ENCODE measurements around the gene PLEKHA5.

PLEKHA5 gene

DNA sequence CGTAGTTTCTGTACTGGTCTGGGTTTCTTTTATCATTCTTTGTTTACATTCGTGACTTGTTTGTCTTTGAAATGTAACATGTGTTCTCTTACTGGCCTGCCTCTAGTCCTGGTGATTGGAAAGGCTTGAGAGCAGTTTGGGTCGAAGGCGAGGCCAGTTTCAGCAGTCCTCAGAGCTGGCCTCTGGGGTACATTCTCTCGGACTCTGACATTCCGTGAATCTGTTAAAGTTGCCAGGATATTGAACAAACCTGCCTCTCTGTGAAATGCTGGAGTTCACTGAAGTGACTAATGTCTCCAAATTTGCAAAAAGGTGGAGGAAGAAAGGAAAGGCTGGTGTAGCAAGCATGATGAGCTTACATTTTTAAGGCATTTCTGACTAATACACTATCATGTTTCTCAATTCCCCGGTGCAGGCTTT is 1.5 kb downstream of the PLEKHA5 start:
- Histone ChIP-seq H3K9me2 (replicated peaks; ENCODE audit: control insufficient read depth, low read length) (no peaks in the 10 kb centered on the region), H3K4me2 (ENCODE audit: low read length) (peak overlapping the region; percentile 86), H3K9me3 (ENCODE audit: control insufficient read depth, insufficient read depth, low read length) (peaks cover 18% of the 10 kb centered on the region), H3K4me3 (ENCODE audit: low read length) (peak overlapping the region; percentile 93), H4K20me1 (ENCODE audit: control insufficient read depth, insufficient read depth, low read depth, low read length) (no peaks in the 10 kb centered on the region), H3F3A (ENCODE audit: control insufficient read depth, insufficient read depth) (peaks cover 13% of the 10 kb centered on the region), H3K27me3 (ENCODE audit: control insufficient read depth, low read length) (no peaks in the 10 kb centered on the region), H3K4me1 (ENCODE audit: control insufficient read depth, low read length) (peaks cover 10% of the 10 kb centered on the region; the same call in 1 of the 2 replicates), H3K27ac (ENCODE audit: low read depth, low read length) (no peak overlapping the region), H3K36me3 (ENCODE audit: control insufficient read depth, low read length) (peaks cover 5% of the 10 kb centered on the region), H3K79me2 (ENCODE audit: control insufficient read depth, low read length) (peaks cover 26% of the 10 kb centered on the region)
- no peak for TF ChIP-seq EZH2phosphoT487 (IDR thresholded peaks at IDR 0.05; ENCODE audit: borderline replicate concordance, low read length)
- TF ChIP-seq, protein P1, sequence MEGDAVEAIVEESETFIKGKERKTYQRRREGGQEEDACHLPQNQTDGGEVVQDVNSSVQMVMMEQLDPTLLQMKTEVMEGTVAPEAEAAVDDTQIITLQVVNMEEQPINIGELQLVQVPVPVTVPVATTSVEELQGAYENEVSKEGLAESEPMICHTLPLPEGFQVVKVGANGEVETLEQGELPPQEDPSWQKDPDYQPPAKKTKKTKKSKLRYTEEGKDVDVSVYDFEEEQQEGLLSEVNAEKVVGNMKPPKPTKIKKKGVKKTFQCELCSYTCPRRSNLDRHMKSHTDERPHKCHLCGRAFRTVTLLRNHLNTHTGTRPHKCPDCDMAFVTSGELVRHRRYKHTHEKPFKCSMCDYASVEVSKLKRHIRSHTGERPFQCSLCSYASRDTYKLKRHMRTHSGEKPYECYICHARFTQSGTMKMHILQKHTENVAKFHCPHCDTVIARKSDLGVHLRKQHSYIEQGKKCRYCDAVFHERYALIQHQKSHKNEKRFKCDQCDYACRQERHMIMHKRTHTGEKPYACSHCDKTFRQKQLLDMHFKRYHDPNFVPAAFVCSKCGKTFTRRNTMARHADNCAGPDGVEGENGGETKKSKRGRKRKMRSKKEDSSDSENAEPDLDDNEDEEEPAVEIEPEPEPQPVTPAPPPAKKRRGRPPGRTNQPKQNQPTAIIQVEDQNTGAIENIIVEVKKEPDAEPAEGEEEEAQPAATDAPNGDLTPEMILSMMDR (IDR thresholded peaks at IDR 0.05; ENCODE audit: low read depth, low read length, poor library complexity, severe bottlenecking): no peak

DNA sequence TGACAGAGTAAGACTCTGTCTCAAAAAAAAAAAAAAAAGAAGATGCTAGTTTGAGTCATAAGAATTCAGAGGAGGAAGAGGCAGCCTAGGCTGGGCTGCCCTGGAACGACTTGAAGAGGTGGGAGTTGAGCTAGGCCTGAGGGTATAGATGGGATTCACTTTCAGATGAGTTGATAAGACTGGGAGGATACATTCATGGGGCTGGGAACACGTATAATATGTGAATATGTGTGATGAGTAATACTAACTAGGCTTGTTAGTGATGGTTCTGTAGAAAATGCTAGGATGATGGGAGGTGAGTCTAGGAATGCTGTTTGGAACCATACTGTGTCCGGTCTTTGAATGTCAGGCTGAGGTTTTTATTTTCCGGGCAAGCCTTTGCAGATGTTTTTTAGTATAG is 9.0 kb downstream of the PLEKHA5 start:
- Histone ChIP-seq H4K20me1 (ENCODE audit: control insufficient read depth, insufficient read depth, low read depth, low read length) (no peaks in the 10 kb centered on the region), H3K79me2 (ENCODE audit: control insufficient read depth, low read length) (peaks cover 4% of the 10 kb centered on the region), H3K4me2 (ENCODE audit: low read length) (no peak overlapping the region), H3K9me2 (replicated peaks; ENCODE audit: control insufficient read depth, low read length) (no peaks in the 10 kb centered on the region), H3K4me3 (ENCODE audit: low read length) (no peak overlapping the region), H3K4me1 (ENCODE audit: control insufficient read depth, low read length) (peaks cover 17% of the 10 kb centered on the region), H3K36me3 (ENCODE audit: control insufficient read depth, low read length) (peaks cover 3% of the 10 kb centered on the region), H3K27ac (ENCODE audit: low read depth, low read length) (no peak overlapping the region), H3K9me3 (ENCODE audit: control insufficient read depth, insufficient read depth, low read length) (no peaks in the 10 kb centered on the region), H3F3A (ENCODE audit: control insufficient read depth, insufficient read depth) (no peaks in the 10 kb centered on the region), H3K27me3 (ENCODE audit: control insufficient read depth, low read length) (no peaks in the 10 kb centered on the region)
- no peak for TF ChIP-seq EZH2phosphoT487 (IDR thresholded peaks at IDR 0.05; ENCODE audit: borderline replicate concordance, low read length)
- TF ChIP-seq, protein P1 (IDR thresholded peaks at IDR 0.05; ENCODE audit: low read depth, low read length, poor library complexity, severe bottlenecking): no peak

DNA sequence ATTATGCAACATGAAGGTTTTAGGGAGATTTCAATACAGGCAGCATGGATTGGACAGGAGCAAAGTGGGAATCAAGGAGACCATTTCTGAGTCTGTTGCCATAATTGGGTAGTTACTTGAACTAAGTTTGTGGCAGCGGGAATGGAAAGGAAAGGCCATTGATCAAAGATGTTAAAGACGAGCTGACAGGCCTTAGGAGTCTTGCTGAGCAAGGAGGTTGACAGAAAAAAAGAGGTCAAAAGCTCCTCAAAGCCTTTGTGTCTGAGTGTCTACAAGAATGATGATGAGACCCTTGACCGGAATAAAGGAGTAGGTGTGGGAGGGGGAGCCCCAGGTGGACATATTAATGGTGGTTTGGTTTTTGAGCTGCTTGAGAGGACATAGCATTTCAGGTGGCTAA is 9.4 kb downstream of the PLEKHA5 start:
- no peaks in the 10 kb centered on the region for H3F3A ChIP-seq (ENCODE audit: control insufficient read depth, insufficient read depth)
- no peak overlapping the region for H3K4me3 ChIP-seq (ENCODE audit: low read length)
- H3K27ac ChIP-seq (ENCODE audit: low read depth, low read length): no peak overlapping the region
- no peaks in the 10 kb centered on the region for H4K20me1 ChIP-seq (ENCODE audit: control insufficient read depth, insufficient read depth, low read depth, low read length)
- H3K9me2 ChIP-seq (replicated peaks; ENCODE audit: control insufficient read depth, low read length): no peaks in the 10 kb centered on the region
- no peaks in the 10 kb centered on the region; the same call in none of the 2 replicates for H3K36me3 ChIP-seq (ENCODE audit: control insufficient read depth, low read length)
- peaks cover 17% of the 10 kb centered on the region for H3K4me1 ChIP-seq (ENCODE audit: control insufficient read depth, low read length)
- no peak overlapping the region for H3K4me2 ChIP-seq (ENCODE audit: low read length)
- no peaks in the 10 kb centered on the region for H3K9me3 ChIP-seq (ENCODE audit: control insufficient read depth, insufficient read depth, low read length)
- H3K27me3 ChIP-seq (ENCODE audit: control insufficient read depth, low read length): no peaks in the 10 kb centered on the region
- no peak for TF ChIP-seq EZH2phosphoT487 (IDR thresholded peaks at IDR 0.05; ENCODE audit: borderline replicate concordance, low read length)
- TF ChIP-seq, protein P1 (IDR thresholded peaks at IDR 0.05; ENCODE audit: low read depth, low read length, poor library complexity, severe bottlenecking): no peak
- no peaks in the 10 kb centered on the region for H3K79me2 ChIP-seq (ENCODE audit: control insufficient read depth, low read length)
